ENCODE results near the gene KIF26B. TPM values are rescaled to one million over a fixed set of nuclear protein-coding genes. Genes with fewer than 3 reads are reported as not detected.
A peak's percentile ranks its signal among the peaks of the same experiment; 100 is the strongest.

KIF26B gene
- total and polyA plus RNA-seq, 2 experiments from 2014 or later: 0.03 to 0.76 TPM

DNA sequence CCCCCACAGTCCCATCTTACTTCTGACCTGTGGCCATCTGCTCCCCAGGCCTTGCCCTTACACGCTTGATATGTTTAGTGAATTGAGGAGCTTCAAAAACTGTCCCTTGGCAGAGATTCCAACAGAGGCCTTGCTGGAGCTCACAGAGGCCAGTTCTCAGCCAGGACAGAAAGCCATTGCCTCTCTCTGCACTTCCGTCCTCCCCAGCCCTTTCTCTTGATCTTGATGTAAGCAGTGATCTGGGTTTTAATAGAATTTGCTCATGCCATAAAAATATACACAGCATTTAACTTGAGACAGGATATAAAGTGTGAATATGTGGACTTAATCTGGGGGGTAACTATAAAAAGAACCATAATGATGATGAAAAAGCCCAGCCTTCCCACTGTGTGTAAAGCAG, 453.5 kb downstream of the KIF26B start:
- no peaks in the 10 kb centered on the region for H3K4me1 Mint-ChIP-seq
- TF ChIP-seq, protein P1, sequence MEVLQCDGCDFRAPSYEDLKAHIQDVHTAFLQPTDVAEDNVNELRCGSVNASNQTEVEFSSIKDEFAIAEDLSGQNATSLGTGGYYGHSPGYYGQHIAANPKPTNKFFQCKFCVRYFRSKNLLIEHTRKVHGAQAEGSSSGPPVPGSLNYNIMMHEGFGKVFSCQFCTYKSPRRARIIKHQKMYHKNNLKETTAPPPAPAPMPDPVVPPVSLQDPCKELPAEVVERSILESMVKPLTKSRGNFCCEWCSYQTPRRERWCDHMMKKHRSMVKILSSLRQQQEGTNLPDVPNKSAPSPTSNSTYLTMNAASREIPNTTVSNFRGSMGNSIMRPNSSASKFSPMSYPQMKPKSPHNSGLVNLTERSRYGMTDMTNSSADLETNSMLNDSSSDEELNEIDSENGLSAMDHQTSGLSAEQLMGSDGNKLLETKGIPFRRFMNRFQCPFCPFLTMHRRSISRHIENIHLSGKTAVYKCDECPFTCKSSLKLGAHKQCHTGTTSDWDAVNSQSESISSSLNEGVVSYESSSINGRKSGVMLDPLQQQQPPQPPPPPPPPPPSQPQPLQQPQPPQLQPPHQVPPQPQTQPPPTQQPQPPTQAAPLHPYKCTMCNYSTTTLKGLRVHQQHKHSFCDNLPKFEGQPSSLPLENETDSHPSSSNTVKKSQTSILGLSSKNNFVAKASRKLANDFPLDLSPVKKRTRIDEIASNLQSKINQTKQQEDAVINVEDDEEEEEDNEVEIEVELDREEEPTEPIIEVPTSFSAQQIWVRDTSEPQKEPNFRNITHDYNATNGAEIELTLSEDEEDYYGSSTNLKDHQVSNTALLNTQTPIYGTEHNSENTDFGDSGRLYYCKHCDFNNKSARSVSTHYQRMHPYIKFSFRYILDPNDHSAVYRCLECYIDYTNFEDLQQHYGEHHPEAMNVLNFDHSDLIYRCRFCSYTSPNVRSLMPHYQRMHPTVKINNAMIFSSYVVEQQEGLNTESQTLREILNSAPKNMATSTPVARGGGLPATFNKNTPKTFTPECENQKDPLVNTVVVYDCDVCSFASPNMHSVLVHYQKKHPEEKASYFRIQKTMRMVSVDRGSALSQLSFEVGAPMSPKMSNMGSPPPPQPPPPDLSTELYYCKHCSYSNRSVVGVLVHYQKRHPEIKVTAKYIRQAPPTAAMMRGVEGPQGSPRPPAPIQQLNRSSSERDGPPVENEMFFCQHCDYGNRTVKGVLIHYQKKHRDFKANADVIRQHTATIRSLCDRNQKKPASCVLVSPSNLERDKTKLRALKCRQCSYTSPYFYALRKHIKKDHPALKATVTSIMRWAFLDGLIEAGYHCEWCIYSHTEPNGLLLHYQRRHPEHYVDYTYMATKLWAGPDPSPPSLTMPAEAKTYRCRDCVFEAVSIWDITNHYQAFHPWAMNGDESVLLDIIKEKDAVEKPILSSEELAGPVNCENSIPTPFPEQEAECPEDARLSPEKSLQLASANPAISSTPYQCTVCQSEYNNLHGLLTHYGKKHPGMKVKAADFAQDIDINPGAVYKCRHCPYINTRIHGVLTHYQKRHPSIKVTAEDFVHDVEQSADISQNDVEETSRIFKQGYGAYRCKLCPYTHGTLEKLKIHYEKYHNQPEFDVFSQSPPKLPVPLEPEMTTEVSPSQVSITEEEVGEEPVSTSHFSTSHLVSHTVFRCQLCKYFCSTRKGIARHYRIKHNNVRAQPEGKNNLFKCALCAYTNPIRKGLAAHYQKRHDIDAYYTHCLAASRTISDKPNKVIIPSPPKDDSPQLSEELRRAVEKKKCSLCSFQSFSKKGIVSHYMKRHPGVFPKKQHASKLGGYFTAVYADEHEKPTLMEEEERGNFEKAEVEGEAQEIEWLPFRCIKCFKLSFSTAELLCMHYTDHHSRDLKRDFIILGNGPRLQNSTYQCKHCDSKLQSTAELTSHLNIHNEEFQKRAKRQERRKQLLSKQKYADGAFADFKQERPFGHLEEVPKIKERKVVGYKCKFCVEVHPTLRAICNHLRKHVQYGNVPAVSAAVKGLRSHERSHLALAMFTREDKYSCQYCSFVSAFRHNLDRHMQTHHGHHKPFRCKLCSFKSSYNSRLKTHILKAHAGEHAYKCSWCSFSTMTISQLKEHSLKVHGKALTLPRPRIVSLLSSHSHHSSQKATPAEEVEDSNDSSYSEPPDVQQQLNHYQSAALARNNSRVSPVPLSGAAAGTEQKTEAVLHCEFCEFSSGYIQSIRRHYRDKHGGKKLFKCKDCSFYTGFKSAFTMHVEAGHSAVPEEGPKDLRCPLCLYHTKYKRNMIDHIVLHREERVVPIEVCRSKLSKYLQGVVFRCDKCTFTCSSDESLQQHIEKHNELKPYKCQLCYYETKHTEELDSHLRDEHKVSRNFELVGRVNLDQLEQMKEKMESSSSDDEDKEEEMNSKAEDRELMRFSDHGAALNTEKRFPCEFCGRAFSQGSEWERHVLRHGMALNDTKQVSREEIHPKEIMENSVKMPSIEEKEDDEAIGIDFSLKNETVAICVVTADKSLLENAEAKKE (CRISPR knock-in tag; IDR thresholded peaks at IDR 0.05): no peak
- Histone ChIP-seq H3K36me3 (ENCODE audit: insufficient read depth) (no peaks in the 10 kb centered on the region), H3F3A (replicated peaks; ENCODE audit: low read depth) (no peaks in the 10 kb centered on the region), H4K20me1 (replicated peaks; ENCODE audit: insufficient read depth) (no peaks in the 10 kb centered on the region), H2AFZ (no peak overlapping the region), H3K27me3 (ENCODE audit: insufficient read depth) (no peaks in the 10 kb centered on the region), H3K79me2 (replicated peaks; ENCODE audit: insufficient read depth) (no peaks in the 10 kb centered on the region), H3K9me2 (ENCODE audit: insufficient read depth) (no peaks in the 10 kb centered on the region; the same call in 1 of the 2 replicates), H3K4me3 (no peak overlapping the region), H3K27ac (ENCODE audit: low read depth) (no peak overlapping the region), H3K4me2 (no peak overlapping the region), H3K4me1 (ENCODE audit: insufficient read depth) (no peaks in the 10 kb centered on the region)
- H3K4me3 Mint-ChIP-seq: no peak overlapping the region
- no peaks in the 10 kb centered on the region for H3K9me3 Mint-ChIP-seq
- no peak for ATAC-seq
- no peaks in the 10 kb centered on the region for H3K36me3 Mint-ChIP-seq (ENCODE audit: low read depth)
- H3K27ac Mint-ChIP-seq: no peak overlapping the region
- no peak for DNase-seq (ENCODE audit: low spot score)
- H3K27me3 Mint-ChIP-seq (ENCODE audit: insufficient read depth, low read depth, poor library complexity): peaks cover 2% of the 10 kb centered on the region

DNA sequence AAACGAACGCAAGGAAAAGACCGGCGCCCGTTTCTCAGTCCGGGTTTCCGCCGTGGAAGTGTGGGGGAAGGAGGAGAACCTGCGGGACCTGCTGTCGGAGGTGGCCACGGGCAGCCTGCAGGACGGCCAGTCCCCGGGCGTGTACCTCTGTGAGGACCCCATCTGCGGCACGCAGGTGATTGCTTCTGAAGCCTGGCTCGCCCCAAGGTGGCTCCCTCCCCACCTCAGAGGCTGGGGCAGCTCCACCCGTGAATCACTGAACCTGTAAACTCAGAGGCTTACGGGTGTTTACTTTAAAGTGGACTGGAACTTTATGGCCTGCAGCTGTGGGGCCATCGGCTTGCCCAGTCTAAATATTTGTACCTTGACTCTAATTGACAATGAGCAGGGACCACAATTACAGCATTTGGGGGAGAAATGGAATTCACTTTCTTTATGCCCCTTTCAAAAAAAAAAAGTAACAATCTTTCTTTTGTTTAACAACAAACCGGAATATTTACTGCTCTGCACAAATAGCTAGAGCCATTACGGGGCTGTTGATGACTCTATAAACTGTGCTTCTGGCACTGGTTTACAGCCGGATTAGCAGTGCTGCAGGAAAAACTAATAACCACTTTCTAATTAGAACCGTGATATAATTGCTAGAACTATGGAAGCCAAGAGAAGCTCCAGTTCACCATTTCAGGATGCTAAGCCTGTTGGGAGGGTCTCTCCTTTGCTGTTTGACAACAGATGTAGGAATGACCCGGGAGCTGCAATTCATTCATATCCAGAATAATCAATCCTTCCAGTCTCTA, 454.8 kb downstream of the KIF26B start:
- Mint-ChIP-seq H3K9me3 (no peaks in the 10 kb centered on the region), H3K36me3 (ENCODE audit: low read depth) (no peaks in the 10 kb centered on the region), H3K4me3 (no peak overlapping the region), H3K4me1 (no peaks in the 10 kb centered on the region), H3K27ac (no peak overlapping the region), H3K27me3 (ENCODE audit: insufficient read depth, low read depth, poor library complexity) (peaks cover 4% of the 10 kb centered on the region)
- DNase-seq (ENCODE audit: low spot score) (no peak), ATAC-seq (peak; percentile 60)
- no peaks in the 10 kb centered on the region for H3F3A ChIP-seq (replicated peaks; ENCODE audit: low read depth)
- no peaks in the 10 kb centered on the region for H3K27me3 ChIP-seq (ENCODE audit: insufficient read depth)
- no peak overlapping the region for H3K4me3 ChIP-seq
- no peak overlapping the region for H2AFZ ChIP-seq
- H3K4me1 ChIP-seq (ENCODE audit: insufficient read depth): no peaks in the 10 kb centered on the region
- no peaks in the 10 kb centered on the region for H3K9me2 ChIP-seq (ENCODE audit: insufficient read depth)
- no peaks in the 10 kb centered on the region for H4K20me1 ChIP-seq (replicated peaks; ENCODE audit: insufficient read depth)
- no peaks in the 10 kb centered on the region for H3K79me2 ChIP-seq (replicated peaks; ENCODE audit: insufficient read depth)
- H3K4me2 ChIP-seq: no peak overlapping the region
- no peak overlapping the region for H3K27ac ChIP-seq (ENCODE audit: low read depth)
- H3K36me3 ChIP-seq (ENCODE audit: insufficient read depth): no peaks in the 10 kb centered on the region
- TF ChIP-seq, protein P1 (CRISPR knock-in tag; IDR thresholded peaks at IDR 0.05): no peak
- TF ChIP-seq CREB1 (CRISPR knock-in tag; IDR thresholded peaks at IDR 0.05; ENCODE audit: low read depth) (no peak), NANOG (IDR thresholded peaks at IDR 0.05; ENCODE audit: borderline replicate concordance) (no peak), EZH2phosphoT487 (IDR thresholded peaks at IDR 0.05; ENCODE audit: unreplicated experiment) (no peak)
